ENCODE results near the gene ZKSCAN1.
"Not testable (repeated sequence)": the region's sequence is repeated elsewhere in the genome, so short reads cannot be mapped to it uniquely, and the experiment has no call there.

Gene ZKSCAN1

DNA sequence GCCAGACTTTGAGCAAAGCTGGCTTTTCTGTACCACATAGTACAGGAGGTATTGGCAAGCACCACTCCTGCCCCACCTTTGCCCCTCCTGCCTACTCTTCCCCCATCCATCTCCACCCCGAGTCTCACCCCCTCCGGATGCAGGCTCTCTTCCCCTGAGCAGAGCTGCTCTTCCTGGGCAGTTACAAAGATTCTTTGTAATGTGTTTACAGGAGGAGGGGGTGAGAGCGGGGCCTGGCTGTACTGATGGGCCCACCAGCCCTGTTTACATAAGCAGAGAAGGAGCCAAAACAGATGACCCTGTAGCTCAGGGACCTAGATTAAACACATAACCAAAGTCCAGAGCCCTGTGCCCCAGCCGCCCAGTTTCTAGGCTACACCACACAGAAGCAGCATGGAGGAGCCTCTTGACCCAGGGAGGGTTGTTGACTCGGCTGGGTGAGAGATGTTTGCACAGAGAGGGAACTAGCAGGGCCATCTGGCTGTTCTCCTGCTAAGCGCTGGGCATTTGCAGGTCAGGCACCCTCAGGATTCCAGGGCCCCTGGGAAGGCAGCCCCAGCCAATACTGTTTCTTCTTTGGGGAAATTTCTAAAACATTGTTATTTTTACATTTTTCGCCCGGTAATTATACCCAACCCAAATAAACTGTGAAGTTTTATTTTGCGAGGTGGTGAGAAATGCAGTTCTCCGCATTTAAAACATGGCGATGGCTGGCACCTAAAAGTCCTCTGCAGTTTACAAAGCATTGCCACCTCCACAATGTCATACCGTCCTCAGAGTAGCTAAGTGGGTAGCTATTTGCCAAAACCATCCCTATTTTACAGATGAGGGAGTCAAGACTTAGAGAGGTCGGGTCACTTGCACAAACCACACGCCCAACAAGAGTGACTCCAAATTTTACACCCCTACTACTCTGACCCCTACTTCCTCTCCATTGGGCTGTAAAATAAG lies 11.4 kb upstream of the ZKSCAN1 start:
- no peak for DNase-seq

DNA sequence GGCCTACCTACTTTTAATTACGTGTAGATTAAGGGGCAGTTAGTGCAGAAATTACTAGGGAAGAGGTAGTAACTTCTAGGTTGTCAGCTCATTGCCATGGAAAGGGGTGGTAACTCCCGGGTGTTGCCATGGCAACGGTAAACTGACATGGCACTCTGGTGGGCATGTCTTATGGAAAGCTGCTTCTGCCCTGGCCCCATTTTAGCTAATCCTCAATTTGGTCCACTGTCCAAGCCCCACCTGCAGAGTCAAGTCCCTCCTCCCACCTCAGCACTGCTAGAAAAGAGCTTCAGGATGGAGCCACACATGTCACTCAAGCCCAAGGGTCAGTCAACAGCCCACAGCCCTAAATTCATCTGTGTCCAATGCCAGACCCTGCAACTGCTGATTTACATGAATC lies 7.5 kb upstream of the ZKSCAN1 start:
- DNase-seq = no peak

DNA sequence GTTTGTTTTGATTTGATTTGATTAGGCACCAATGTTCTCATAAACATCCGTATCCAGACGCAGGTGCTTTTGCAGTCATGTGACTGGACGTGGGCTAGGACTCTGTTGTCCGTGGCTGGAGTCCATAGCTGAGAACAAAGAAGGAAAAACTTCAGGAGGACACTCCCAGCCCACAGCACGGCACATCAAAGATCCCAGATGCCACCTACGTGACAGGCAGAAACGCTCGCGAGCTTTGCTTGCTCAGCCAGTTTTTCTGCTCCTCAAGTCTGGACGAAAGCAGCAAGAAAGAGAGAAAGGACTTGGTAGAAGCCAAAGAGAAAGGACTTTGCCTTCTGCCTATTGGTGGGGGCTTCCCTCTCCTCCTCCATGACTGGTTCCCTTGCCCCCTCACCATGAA lies 6.9 kb upstream of the ZKSCAN1 start:
- no peak for DNase-seq

DNA sequence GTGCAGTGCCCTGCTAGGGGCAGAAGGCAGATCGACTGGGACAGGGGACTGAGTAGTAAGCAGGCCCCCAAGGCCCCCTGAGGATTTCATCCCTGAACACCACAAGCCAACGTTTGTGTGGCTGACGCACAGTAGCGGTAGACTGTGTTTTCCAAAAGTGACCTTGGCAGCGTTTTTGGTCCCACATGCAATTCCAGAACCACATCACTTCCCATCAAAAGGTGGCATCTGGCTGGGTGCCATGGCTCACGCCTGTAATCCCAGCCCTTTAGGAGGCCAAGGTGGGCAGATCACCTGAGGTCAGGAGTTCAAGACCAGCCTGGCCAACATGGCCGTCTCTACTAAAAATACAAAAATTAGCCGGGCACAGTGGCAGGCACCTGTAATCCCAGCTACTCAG lies 5.4 kb upstream of the ZKSCAN1 start:
- not testable (repeated sequence) for DNase-seq

DNA sequence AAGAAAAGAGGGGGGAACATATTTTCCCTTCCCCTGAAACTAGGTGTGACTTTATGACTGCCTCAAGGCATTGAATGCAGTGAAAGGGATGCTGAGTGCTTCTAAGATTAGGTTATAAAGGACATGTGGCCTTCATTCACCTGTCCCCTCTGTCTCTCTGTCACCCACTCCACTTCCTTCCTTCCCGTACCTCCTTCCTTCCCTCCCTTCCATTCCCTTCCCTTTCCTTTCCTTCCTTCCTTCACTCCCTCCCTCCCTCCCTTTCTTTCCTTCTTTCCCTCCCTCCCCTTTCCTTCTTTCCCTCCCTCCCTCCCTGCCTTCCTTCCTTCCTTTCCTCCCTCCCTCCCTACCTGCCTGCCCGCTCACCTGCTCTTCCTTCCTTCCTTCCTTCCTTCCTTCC lies 4.5 kb upstream of the ZKSCAN1 start:
- no peak for DNase-seq

DNA sequence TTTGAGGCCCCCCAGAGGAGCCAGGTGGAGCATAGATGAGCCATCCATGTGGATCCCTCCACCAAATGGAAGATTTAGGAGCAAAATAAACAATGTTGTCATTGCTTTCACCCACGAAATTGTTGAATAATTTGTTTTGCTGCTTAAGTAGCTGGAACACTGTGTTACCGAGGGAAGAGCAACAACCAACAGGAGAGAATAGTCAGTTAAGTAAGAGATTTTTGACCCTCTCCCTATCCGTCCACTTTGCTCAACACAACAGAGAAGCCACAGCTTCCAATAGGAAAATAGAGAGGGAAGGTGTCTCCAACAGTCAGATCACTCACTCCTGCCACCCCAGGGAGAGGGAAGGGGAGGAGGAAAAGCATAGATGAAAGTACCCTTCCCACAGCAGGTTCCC lies 3.9 kb upstream of the ZKSCAN1 start:
- no peak for DNase-seq

DNA sequence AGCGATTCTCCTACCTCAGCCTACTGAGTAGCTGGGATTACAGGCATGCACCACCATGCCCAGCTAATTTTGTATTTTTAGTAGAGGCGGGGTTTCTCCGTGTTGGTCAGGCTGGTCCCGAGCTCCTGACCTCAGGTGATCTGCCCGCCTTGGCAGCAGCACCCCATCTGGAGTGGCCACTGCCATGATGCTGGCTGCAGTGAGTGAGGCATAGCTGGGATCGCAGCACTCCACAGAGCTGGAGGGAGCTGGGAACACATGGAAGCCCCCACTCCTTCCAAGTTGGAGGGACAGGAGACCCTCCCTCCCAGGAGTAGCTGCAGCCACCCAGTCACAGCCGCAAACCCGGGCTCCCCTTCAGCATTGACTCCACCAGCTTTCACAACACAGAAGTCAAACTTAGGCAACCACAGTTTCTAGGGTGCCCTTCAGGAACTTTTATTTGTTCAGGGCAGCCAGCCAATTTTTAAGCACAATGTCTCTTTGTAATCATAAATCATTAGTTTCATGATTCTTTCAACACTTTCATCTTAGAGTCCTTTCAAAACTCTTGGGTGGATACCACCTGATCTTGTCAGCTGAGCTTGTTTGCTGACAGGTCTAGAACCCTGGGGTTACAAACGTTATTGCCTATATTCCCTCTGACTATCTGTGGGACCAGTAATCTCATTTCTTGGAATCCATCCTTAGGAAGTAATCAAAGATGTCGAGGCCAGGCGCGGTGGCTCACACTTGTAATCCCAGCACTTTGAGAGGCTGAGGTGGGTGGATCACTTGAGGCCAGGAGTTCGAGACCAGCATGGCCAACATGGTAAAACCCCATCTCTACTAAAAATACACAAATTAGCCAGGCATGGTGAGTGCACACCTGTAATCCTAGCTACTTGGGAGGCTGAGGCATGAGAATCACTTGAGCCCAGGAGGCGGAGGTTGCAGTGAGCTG lies 2.7 kb upstream of the ZKSCAN1 start:
- DNase-seq = not testable (repeated sequence)

DNA sequence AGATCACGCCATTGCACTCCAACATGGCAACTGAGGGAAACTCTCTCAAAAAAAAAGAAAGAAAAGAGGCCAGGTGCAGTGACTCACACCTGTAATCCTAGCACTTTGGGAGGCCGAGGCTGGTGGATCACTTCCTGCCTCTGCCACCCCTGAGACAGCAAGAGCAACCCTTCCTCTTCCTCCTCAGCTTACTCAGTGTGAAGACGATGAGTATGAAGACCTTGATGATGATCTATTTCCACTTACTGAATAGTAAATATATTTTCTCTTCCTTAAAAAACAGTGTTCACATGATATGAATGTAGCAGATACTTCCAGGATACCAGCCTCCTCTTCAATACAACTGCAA lies 2.1 kb upstream of the ZKSCAN1 start:
- DNase-seq = no peak

DNA sequence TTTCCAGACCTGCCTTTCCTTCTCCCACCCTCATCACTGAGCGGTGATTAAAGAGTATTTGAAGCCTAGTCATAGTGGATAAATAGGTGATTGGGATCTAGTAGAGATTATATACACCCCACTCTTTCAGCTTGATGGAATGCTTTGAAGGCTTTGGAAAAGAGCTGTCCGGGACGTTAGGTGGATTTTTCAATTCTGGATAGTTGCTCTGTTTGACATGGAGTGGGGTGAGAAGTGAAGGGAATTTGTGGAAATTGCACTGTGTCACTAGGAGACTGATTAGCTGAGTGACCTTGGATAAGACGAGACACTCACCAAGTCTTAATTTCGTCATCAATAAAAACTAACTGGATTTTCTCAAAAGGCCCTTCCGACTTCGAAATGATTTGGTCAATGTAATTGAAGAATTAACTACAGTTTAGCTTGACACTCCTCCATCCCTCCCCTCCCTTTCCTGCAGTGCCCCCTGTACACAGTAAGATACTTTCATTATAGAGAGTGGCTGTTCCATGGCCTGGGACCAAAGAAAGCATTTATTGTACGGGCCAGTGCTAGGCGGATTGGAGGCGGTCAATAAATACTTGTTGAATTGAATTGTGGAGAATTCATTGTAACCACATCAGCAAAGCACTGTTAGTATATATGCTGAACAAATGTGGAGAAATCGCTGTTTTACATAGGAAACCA lies 962 bp downstream of the ZKSCAN1 start:
- peak; percentile 10 for DNase-seq

DNA sequence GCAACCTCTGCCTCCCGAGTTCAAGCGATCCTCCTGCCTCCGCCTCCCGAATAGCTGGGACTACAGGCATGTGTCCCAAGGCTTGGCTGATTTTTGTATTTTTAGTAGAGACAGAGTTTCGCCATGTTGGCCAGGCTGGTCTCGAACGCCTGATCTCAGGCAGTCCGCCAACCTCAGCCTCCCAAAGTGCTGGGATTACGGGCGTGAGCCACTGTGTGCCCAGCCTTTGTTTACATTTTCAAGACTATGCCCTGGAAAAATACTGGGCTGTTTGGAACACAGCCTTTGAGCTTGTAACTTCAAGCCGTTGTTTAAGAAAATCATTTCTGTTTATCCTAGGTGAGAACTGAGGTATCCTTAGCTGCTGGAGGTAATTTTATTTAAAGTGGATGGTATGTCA lies 1.9 kb downstream of the ZKSCAN1 start:
- DNase-seq = no peak

DNA sequence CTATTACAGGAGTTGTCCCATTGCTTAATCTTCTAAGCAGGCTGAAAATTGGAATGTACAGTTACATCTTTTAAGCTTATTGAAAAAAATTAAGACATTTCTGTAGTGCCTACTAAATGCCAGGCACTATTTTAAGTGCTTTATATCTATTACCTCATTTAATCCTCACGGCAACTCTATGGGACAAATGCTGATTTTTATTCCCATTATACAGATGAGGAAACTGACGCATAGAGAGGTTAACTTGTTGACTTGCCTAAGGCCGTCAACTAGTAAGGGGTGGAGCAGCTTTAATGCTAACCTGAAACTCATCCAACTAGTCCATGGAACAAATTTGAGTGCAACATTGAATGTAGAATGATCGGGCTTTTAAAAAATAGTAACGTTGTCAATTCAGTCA lies 2.5 kb downstream of the ZKSCAN1 start:
- no peak for DNase-seq

DNA sequence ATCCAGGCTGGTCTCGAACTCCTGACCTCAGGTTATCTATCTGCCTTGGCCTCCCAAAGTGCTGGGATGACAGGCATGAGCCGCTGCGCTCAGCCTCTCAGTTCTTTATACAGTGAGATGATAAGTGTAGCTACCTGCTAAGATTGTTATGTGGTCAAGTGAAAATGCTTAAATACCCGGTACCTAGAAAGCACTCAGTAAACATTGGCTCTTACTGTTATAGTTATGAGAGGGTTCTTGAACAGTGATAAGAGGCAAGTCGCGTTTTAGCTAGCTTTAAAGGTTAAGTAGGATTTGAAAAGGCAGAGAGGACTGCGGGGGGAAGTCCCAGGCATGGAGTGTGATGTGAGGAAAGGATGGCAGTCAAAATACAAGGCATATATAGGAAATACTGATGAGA lies 4.5 kb downstream of the ZKSCAN1 start:
- DNase-seq = no peak

DNA sequence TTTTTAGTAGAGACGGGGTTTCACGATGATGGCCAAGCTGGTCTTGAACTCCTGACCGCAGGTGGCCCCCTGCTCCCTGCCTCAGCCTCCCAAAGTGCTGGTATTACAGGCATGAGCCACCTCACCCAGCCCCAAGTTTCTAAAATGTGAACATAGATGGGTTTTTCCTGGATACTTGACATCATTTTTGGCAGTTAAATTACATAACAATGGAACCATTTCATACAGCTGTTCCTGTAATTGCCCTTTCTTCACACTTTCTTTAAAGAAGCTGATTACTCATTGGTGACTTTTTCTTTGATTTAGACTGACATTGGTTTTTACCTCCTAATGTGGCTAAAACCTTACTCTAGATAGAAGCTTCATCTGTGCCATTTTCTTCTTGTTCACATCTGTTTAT lies 5.9 kb downstream of the ZKSCAN1 start:
- no peak for DNase-seq

DNA sequence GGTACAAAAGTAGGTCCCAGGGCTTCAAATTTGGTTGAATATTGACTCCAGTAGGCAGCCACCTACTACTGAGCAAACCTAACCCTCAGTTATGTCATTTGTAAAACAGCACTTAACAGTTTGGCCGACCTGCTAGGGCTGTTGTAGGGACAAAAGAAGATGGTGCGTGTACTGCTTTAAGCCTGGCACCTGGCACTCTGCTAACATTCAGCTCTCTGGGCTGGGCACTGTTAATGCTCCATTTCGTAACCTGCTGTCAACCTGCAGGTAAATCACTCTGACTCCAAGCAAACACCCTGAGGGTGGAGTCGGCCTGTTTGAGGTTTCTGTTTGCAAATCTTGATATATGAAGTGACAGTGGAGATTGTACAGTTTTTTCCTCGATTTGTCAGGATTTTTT lies 7.2 kb downstream of the ZKSCAN1 start:
- no peak for DNase-seq

DNA sequence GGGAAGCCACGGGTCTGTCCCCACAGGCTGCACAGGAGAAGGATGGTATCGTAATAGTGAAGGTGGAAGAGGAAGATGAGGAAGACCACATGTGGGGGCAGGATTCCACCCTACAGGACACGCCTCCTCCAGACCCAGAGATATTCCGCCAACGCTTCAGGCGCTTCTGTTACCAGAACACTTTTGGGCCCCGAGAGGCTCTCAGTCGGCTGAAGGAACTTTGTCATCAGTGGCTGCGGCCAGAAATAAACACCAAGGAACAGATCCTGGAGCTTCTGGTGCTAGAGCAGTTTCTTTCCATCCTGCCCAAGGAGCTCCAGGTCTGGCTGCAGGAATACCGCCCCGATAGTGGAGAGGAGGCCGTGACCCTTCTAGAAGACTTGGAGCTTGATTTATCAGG lies 8.1 kb downstream of the ZKSCAN1 start:
- DNase-seq = no peak

DNA sequence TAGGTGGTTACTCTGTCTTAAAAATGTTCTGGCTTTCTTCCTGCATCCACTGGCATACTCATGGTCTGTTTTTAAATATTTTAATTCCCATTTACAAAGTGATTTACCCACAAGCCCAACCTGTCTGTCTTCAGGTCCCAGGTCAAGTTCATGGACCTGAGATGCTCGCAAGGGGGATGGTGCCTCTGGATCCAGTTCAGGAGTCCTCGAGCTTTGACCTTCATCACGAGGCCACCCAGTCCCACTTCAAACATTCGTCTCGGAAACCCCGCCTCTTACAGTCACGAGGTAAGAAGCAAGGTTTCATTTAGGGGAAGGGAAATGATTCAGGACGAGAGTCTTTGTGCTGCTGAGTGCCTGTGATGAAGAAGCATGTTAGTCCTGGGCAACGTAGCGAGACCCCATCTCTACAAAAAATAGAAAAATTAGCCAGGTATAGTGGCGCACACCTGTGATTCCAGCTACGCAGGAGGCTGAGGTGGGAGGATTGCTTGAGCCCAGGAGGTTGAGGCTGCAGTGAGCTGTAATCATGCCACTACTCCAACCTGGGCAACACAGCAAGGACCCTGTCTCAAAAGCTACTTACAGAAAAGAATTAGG lies 8.7 kb downstream of the ZKSCAN1 start:
- DNase-seq = no peak

DNA sequence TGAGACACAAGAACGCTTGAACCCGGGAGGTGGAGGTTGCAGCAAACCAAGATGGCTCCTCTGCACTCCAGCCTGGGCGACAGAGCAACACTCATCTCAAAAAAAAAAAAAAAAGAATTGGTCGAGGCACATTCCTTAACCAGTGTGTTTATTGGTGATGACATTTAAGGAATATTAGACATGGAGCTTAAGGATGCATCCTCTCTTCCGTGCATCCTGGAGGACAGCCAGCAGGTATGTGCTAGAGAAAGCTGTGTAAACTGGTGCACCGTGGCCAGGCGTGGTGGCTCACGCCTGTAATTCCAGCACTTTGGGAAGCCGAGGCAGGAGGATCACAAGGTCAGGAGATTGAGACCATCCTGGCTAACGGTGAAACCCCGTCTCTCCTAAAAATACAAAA lies 11.8 kb downstream of the ZKSCAN1 start:
- no peak for DNase-seq

DNA sequence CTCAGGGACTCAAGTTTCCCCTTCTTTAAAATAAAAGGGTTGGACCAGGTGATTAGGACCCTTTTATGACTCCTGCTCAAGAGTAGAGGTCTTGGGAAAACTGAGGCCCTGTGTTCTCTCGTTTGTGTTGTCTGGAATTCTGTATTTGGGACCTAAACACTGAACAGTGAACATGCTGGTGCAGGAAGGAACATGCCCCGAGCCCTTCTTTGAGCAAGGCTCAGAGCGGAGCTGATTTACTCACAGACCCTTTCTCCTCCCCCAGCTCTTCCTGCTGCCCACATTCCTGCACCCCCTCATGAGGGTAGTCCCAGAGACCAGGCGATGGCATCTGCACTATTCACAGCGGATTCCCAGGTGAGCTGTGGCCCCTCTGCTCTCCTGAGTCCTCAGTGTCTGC lies 14.2 kb downstream of the ZKSCAN1 start:
- DNase-seq = no peak

DNA sequence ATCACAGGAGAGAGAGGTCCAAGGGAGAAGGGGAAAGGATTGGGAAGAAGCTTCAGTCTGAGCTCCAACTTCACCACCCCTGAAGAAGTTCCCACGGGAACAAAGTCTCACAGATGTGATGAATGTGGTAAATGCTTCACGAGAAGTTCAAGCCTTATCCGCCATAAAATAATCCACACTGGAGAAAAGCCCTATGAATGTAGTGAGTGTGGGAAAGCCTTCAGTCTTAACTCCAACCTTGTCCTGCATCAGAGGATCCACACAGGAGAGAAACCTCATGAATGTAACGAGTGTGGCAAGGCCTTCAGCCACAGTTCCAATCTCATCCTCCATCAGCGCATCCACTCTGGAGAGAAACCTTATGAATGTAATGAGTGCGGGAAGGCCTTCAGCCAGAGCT lies 18.1 kb downstream of the ZKSCAN1 start:
- DNase-seq = no peak

DNA sequence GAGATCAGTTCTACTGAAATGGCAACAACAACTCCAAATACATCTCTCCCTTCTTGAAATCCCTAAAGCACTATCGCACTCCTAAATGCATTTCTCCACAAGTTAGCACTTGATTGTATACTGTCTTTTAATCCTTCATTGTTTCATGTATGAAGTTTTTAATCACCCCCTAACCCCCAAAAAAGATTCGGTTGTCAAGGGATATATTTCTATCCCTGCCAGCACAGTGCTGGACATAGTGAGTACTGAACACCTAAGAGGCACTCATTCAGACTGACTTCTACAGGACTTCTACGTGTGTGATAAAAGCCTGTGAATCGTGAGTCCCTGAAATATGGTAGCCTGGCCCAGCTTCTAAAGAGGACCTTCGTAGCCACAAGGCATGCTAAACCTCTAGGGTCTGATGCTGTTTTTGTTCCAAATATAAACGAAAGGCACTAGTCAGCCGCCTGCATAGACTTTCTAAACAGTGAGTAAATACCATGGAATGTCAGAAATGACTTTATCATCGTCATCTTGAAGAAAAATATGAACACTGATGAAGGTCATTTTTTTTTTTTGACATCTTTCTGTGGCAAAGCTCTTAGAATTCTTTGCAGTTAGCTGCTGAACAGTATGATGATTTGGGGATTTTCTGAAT lies 19.6 kb downstream of the ZKSCAN1 start:
- no peak for DNase-seq

DNA sequence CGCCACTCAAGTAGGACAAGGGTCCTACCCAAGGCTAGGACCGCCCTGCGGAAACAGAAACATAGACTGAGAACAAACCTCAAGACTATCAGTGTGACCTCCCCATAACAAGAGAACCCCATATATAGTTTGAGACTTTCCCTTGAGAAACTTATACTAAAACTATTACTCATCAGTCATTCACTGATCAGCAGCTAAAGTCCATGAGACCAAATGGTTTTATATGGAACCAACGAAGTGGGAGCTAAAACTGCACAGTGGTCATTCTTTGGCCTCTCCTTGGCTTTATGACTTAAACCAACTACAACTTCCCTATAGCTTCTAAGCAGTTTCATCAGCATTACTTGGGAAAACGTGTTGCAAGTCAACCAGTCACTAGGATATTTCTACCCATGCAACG lies 20.5 kb downstream of the ZKSCAN1 start:
- no peak for DNase-seq

DNA sequence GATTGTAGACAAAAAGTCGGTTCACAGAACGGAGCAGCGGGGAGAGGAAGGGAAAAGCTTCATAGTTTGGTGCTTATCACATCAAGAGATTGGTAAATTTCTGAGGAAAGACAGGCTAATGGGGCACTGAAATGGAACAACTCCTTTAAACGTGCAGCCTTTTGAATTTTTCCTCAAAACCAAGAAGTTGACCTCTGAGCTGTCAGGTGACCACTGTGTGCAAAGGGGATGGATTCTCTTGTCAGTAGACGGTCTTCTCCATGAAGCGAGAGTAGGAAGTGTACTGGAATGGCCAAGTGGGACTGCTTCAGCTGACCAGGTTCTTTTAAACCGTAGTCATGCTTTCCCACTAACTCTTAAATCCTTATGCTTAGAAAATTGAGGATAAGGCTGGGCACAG lies 22.9 kb downstream of the ZKSCAN1 start:
- DNase-seq = no peak

DNA sequence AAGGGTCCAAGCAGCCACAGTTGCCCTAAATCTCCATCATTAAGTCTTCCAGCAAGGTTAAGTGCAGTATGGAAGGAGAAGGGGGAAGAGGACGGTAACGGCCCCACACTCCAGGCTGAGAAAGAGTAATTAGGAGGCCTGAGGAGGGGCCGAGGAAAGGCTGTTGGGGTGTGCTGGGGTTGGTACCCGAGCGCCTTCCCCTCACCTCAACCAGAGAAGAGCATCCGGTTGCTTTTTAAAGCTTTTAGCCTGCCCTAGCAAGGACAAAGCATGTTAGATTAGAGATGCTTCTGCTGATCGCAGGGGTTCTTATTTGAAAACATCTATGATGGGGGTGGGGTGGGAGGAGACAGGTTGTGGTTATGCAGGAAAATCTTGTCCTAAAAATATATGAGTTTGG lies 25.2 kb downstream of the ZKSCAN1 start:
- DNase-seq = no peak

Measured in CD4-positive, alpha-beta T cell treated with Interleukin-10 for 1 hour (primary cell).